ENCODE data around the gene DUSP2.

DUSP2 gene

DNA sequence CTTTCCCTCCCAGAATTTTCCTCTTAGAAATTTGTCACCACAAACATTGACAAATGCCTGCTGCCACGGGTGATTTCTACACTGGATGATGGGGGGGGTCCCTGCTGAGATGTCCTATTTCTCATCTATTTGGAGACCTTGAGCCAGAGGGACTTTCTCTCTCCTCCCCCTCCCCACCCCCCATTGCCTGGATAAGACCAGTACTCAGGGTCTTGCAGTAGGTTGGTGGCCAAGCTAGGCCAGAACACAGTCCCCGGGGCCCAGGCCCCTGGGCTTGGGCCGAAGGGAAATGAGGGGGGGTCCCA, 560 bp upstream of the DUSP2 start:
- H3K27ac ChIP-seq, result peak overlapping the region; percentile 83
- no peak for TF ChIP-seq ZFX (IDR thresholded peaks at IDR 0.05; ENCODE audit: borderline replicate concordance)
- TF ChIP-seq, protein P1, sequence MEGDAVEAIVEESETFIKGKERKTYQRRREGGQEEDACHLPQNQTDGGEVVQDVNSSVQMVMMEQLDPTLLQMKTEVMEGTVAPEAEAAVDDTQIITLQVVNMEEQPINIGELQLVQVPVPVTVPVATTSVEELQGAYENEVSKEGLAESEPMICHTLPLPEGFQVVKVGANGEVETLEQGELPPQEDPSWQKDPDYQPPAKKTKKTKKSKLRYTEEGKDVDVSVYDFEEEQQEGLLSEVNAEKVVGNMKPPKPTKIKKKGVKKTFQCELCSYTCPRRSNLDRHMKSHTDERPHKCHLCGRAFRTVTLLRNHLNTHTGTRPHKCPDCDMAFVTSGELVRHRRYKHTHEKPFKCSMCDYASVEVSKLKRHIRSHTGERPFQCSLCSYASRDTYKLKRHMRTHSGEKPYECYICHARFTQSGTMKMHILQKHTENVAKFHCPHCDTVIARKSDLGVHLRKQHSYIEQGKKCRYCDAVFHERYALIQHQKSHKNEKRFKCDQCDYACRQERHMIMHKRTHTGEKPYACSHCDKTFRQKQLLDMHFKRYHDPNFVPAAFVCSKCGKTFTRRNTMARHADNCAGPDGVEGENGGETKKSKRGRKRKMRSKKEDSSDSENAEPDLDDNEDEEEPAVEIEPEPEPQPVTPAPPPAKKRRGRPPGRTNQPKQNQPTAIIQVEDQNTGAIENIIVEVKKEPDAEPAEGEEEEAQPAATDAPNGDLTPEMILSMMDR (IDR thresholded peaks at IDR 0.05), result no peak

DNA sequence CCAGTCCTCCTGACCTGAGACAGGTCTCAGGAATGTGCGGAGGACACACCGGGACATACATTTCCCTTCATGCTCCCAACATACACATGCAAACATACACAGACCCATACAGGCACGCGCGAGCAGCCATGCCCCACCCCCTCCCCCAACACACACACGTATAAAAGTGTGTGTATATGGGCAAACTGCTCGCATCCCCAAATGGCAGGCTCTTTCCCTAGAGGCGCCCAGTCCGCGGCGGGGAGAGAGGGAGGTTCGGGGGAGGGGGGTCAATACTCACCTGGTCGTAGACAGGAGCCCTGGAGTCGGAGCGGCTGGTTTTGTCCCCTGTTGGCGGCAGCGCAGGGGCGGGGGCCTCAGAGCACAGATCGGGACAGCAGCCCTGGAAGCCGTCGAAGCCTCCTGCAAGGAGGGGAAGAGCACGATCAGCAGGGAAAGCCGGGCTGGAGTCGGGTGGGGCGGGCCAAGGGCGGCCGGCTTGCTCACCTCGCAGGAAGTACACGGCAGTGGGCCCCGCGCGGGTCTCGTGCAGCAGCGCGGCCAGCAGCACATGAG, 682 bp downstream of the DUSP2 start:
- TF ChIP-seq, protein P1 (IDR thresholded peaks at IDR 0.05), result no peak
- TF ChIP-seq ZFX (IDR thresholded peaks at IDR 0.05; ENCODE audit: borderline replicate concordance), result no peak
- peak overlapping the region; percentile 83 for H3K27ac ChIP-seq

DNA sequence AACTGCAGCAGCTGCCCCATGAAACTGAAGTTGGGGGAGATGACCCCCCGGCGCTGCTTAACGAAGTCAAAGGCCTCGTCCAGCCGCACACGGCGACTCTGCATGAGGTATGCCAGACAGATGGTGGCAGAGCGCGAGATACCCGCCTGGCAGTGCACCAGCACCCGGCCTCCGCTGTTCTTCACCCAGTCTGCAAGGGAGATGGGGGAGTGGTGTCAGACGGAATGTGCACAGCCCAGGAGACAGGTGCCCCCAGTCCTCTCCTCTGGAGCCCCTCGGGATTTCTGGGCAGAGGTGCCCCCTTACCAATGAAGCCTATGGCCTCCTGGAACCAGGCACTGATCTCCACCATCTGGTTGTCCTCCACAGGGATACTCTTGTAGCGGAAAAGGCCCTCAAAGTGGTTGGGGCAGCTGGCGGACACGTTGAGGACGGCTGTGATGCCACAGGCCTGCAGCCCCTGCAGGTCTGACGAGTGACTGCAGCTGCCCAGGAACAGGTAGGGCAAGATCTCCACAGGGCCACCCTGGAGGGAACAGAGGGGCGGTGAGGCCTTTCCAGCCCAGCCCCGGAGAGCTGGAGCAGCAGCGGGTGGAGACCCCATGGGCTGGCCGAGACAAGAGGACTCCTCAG, 1.3 kb downstream of the DUSP2 start:
- TF ChIP-seq, protein P1 (IDR thresholded peaks at IDR 0.05), result peak; percentile 23; the same call in 1 of the 2 replicates
- TF ChIP-seq ZFX (IDR thresholded peaks at IDR 0.05; ENCODE audit: borderline replicate concordance), result no peak
- H3K27ac ChIP-seq, result peak overlapping the region; percentile 83

DNA sequence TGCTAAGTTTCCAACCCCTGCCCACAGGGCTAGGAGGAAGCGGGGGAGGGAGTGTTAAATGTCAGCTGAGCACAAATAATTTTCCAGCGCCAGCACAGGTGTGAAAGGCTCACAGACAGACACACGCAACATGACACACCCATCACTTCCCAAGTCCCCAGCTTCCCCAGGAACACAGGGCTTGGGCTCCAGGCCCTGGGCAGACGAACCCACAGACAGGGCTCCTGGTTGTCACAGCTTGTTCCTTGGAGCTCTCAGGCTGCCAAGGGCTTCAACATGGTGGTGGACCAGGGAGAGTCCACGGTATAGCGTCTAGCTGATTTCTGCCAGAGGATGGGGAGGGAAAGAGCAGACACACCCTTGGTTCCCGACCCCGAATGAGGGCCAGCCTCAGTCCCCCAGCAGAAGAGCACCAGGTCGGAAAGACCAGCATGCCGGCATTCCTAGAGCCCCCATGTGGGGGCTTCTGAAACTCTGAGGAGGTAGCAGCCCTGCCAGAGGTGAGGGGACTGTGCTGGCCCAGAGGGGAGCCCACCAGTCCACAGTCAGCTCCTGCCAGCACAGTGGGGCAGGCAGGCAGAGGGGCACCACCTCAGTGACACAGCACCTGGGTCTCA, 1.9 kb downstream of the DUSP2 start:
- H3K27ac ChIP-seq, result peak overlapping the region; percentile 83
- TF ChIP-seq, protein P1 (IDR thresholded peaks at IDR 0.05), result no peak
- no peak for TF ChIP-seq ZFX (IDR thresholded peaks at IDR 0.05; ENCODE audit: borderline replicate concordance)

DNA sequence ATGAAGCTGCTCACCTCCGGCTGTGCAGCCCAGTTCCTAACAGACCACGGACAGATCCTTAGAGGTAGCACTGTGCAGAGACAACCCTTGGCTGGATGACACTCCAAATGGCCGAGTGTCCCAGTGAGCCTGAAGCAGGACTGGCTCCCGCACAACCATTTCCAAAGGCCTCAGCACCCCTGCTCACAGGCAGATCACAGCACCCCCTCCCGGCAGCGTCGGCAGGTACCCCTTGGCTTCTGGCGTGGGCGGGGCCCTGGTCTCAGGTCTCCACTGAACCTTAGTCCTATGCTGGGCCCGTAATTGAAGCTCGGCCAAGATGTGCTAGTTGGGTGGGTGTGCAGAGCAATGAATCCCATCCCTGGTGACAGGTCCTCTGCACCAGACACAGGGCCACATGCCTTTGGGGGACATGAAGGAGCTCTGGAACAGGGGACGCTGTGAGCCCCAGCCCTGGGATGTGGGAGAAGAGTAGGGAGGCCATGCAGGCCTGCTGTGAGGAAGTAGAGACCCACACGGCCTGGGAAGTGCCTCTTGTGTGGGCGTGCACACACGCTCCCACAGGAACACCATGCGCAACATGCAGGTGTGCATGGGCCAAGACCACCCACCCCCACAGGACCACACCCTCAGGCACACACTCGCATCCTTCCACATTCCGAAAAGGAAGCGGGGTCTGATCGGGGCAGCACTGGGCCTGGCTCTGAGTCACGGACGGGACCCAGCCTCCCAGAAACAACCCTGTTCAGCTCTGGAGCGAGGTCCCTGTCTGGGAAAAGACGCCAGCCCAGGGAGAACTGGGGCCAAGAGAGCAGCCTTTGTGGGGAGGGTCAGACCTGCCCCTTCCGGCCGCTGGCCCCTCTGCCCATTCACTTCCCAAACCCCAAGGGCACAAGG, 2.8 kb downstream of the DUSP2 start:
- H3K27ac ChIP-seq, result peak overlapping the region; percentile 83

DNA sequence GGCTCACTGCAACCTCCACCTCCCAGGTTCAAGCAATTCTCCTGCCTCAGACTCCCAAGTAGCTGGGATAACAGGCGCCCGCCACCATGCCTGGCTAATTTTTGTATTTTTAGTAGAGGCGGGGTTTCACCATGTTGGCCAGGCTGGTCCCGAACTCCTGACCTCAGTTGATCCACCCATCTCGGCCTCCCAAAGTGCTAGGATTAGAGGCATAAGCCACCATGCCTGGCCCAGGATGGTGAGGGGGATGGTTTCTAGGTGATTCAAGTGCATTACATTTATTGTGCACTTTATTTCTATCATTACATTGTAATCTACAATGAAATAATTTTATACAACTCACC, 3.6 kb downstream of the DUSP2 start:
- peak overlapping the region; percentile 83 for H3K27ac ChIP-seq

More for the DNA sequence above, 2.8 kb downstream of the DUSP2 start:
- TF ChIP-seq, protein P1 (IDR thresholded peaks at IDR 0.05), result 0 out of 2 replicates have a peak, but pooled peaks have one; percentile 15
- no peak for TF ChIP-seq ZFX (IDR thresholded peaks at IDR 0.05; ENCODE audit: borderline replicate concordance)

DNA sequence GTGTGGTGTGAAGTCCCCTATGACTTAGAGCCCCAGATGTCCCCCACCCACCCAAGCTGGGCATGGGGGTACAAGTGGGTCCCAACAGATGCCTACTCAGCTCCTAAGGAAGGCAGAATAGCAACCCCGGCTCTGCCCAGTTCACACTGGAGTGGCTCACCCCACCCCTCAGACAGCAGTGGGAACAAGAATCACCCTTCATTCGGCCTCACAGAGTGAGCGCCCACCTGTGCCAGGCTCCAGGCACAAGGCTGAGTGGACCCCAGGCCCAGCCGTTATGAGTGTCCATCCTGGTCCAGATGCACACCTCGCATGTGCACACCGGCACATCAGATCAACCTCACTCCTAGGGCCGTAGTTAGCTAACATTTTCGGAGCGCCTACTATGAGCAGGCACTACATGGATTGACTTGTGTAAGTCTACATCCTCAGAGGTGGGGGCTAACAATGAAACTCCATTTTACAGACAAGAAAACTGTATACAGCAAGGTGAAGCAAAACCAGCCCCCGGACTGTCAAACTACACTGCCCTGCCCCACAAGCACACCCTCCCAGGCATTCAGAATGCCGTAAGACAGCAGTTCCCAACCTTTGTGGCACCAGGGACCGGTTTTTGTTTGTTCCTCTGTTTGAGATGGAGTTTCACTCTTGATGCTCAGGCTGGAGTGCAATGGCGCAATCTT, 4.2 kb downstream of the DUSP2 start:
- peak overlapping the region; percentile 83 for H3K27ac ChIP-seq
- TF ChIP-seq, protein P1 (IDR thresholded peaks at IDR 0.05), result no peak
- no peak for TF ChIP-seq ZFX (IDR thresholded peaks at IDR 0.05; ENCODE audit: borderline replicate concordance)
